ENCODE data around the gene ZNF33A. TPM values are rescaled to one million over a fixed set of nuclear protein-coding genes. Genes with fewer than 3 reads are reported as not detected.

ZNF33A gene
- total RNA-seq, 2 donors from 2014 or later: 26.1 to 51.5 TPM

- Histone ChIP-seq H3K4me3 (no peak overlapping the region), H3K27me3 (replicated peaks; ENCODE audit: insufficient read depth) (no peaks in the 10 kb centered on the region), H3K36me3 (peaks cover 5% of the 10 kb centered on the region), H3K9me3 (no peaks in the 10 kb centered on the region), H3K27ac (no peak overlapping the region), H3K4me1 (ENCODE audit: control insufficient read depth in 1 of 2, low read depth in 2 of 2) (no peaks in the 10 kb centered on the region)
- ATAC-seq (ENCODE audit: insufficient number of reproducible peaks, low FRiP score, low read depth) (no peak), DNase-seq (ENCODE audit: low spot score) (no peak)
- TF ChIP-seq CTCF (IDR thresholded peaks at IDR 0.05): no peak
Measured at GRCh38 chr10:38027986-38028385, 17.5 kb downstream of the ZNF33A start.

- no peaks in the 10 kb centered on the region for H3K27me3 ChIP-seq (replicated peaks; ENCODE audit: insufficient read depth)
- no peaks in the 10 kb centered on the region for H3K9me3 ChIP-seq
- DNase-seq (ENCODE audit: low spot score): no peak
- no peak for ATAC-seq (ENCODE audit: insufficient number of reproducible peaks, low FRiP score, low read depth)
- H3K27ac ChIP-seq: no peak overlapping the region
- no peaks in the 10 kb centered on the region for H3K4me1 ChIP-seq (ENCODE audit: control insufficient read depth in 1 of 2, low read depth in 2 of 2)
- TF ChIP-seq CTCF (IDR thresholded peaks at IDR 0.05): no peak
- peaks cover 9% of the 10 kb centered on the region for H3K36me3 ChIP-seq
- H3K4me3 ChIP-seq: no peak overlapping the region
Measured at GRCh38 chr10:38032886-38033285, 22.4 kb downstream of the ZNF33A start.

GRCh38 chr10:38038107-38038931 is 27.8 kb downstream of the ZNF33A start:
- H3K4me1 ChIP-seq (ENCODE audit: control insufficient read depth in 1 of 2, low read depth in 2 of 2): no peaks in the 10 kb centered on the region
- no peak for TF ChIP-seq CTCF (IDR thresholded peaks at IDR 0.05)
- H3K27me3 ChIP-seq (replicated peaks; ENCODE audit: insufficient read depth): no peaks in the 10 kb centered on the region
- no peak overlapping the region for H3K27ac ChIP-seq
- H3K36me3 ChIP-seq: peaks cover 7% of the 10 kb centered on the region
- no peak overlapping the region for H3K4me3 ChIP-seq
- ATAC-seq (ENCODE audit: insufficient number of reproducible peaks, low FRiP score, low read depth): no peak
- no peaks in the 10 kb centered on the region for H3K9me3 ChIP-seq
- DNase-seq (ENCODE audit: low spot score): no peak

GRCh38 chr10:38038932-38039245 is 28.4 kb downstream of the ZNF33A start:
- DNase-seq (ENCODE audit: low spot score): no peak
- no peaks in the 10 kb centered on the region for H3K4me1 ChIP-seq (ENCODE audit: control insufficient read depth in 1 of 2, low read depth in 2 of 2)

GRCh38 chr10:38043516-38043915 is 33.0 kb downstream of the ZNF33A start:
- H3K4me1 ChIP-seq (ENCODE audit: control insufficient read depth in 1 of 2, low read depth in 2 of 2): no peaks in the 10 kb centered on the region
- DNase-seq (ENCODE audit: low spot score) (no peak), ATAC-seq (ENCODE audit: insufficient number of reproducible peaks, low FRiP score, low read depth) (no peak)
- H3K9me3 ChIP-seq: no peaks in the 10 kb centered on the region
- H3K4me3 ChIP-seq: no peak overlapping the region
- no peak for TF ChIP-seq CTCF (IDR thresholded peaks at IDR 0.05)
- H3K36me3 ChIP-seq: peaks cover 7% of the 10 kb centered on the region
- no peaks in the 10 kb centered on the region for H3K27me3 ChIP-seq (replicated peaks; ENCODE audit: insufficient read depth)
- H3K27ac ChIP-seq: no peak overlapping the region

More at GRCh38 chr10:38038932-38039245, 28.4 kb downstream of the ZNF33A start:
- Histone ChIP-seq H3K27ac (no peak overlapping the region), H3K9me3 (no peaks in the 10 kb centered on the region), H3K36me3 (peaks cover 7% of the 10 kb centered on the region), H3K4me3 (no peak overlapping the region), H3K27me3 (replicated peaks; ENCODE audit: insufficient read depth) (no peaks in the 10 kb centered on the region)
- no peak for ATAC-seq (ENCODE audit: insufficient number of reproducible peaks, low FRiP score, low read depth)
- no peak for TF ChIP-seq CTCF (IDR thresholded peaks at IDR 0.05)
